ENCODE results near the gene ZSWIM6.
A peak's percentile ranks its signal among the peaks of the same experiment; 100 is the strongest.

Gene ZSWIM6

GRCh38 chr5:61354199-61354598 is 22.1 kb downstream of the ZSWIM6 start:
- no peak for DNase-seq (ENCODE audit: low read depth)
- no peak for TF ChIP-seq CTCF (IDR thresholded peaks at IDR 0.05; ENCODE audit: insufficient read depth, low read depth, low read length, missing control alignments)

GRCh38 chr5:61357745-61358144 is 25.7 kb downstream of the ZSWIM6 start:
- DNase-seq (ENCODE audit: low read depth): peak; percentile 28
- TF ChIP-seq CTCF (IDR thresholded peaks at IDR 0.05; ENCODE audit: insufficient read depth, low read depth, low read length, missing control alignments): peak; percentile 55

More at GRCh38 chr5:61354199-61354598, 22.1 kb downstream of the ZSWIM6 start:
- H3K4me3 ChIP-seq (ENCODE audit: low read length): no peak overlapping the region

GRCh38 chr5:61362796-61363368 is 30.8 kb downstream of the ZSWIM6 start:
- peak; percentile 15 for TF ChIP-seq CTCF (IDR thresholded peaks at IDR 0.05; ENCODE audit: insufficient read depth, low read depth, low read length, missing control alignments)
- DNase-seq (ENCODE audit: low read depth): no peak

More at GRCh38 chr5:61357745-61358144, 25.7 kb downstream of the ZSWIM6 start:
- no peak overlapping the region for H3K4me3 ChIP-seq (ENCODE audit: low read length)

GRCh38 chr5:61363401-61364114 is 31.5 kb downstream of the ZSWIM6 start:
- no peak for TF ChIP-seq CTCF (IDR thresholded peaks at IDR 0.05; ENCODE audit: insufficient read depth, low read depth, low read length, missing control alignments)
- no peak overlapping the region for H3K4me3 ChIP-seq (ENCODE audit: low read length)
- DNase-seq (ENCODE audit: low read depth): no peak

More at GRCh38 chr5:61362796-61363368, 30.8 kb downstream of the ZSWIM6 start:
- H3K4me3 ChIP-seq (ENCODE audit: low read length): no peak overlapping the region

GRCh38 chr5:61366497-61367240 is 34.6 kb downstream of the ZSWIM6 start:
- H3K4me3 ChIP-seq (ENCODE audit: low read length): no peak overlapping the region
- TF ChIP-seq CTCF (IDR thresholded peaks at IDR 0.05; ENCODE audit: insufficient read depth, low read depth, low read length, missing control alignments): no peak
- DNase-seq (ENCODE audit: low read depth): no peak

- no peak for TF ChIP-seq CTCF (IDR thresholded peaks at IDR 0.05; ENCODE audit: insufficient read depth, low read depth, low read length, missing control alignments)
- H3K4me3 ChIP-seq (ENCODE audit: low read length): no peak overlapping the region
- DNase-seq (ENCODE audit: low read depth): no peak
Measured at GRCh38 chr5:61370506-61370905, 38.4 kb downstream of the ZSWIM6 start.
